ENCODE results near the gene SETD7.
"Not testable (repeated sequence)": the region's sequence is repeated elsewhere in the genome, so short reads cannot be mapped to it uniquely, and the experiment has no call there.

SETD7 gene

DNA sequence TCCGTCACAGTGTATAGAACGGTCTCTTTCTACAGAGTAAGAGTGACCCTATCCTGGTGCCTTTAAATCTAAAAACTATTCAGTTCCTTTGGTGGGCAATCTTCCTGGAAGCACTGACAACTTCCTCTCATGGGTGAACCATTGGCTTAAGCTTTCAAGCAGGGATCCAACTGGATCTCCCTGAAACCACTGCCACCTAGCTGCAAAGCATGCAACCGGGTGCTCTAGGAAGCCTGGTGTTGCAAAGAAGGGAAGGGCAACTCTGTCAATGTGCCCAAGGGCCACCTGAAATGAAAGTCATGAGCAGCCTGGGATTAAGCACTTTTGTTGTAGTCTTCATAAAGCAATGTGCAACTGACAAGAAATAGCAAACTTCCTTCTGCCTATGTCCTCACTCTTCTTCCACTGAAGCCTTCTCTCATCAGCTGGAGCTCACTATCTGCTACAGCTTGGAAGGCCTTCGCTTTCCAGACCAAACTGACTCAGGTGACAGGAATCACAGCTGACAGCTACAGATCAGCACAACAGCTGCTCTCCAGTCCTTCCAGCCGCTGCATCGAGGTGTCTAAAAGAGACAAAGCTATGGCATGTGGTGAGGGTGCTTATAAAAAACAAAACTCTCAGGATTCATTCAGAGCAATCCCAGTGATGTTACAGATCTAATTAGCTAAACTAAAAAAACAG, 46.1 kb downstream of the SETD7 start:
- no peak for DNase-seq (ENCODE audit: low read depth)

DNA sequence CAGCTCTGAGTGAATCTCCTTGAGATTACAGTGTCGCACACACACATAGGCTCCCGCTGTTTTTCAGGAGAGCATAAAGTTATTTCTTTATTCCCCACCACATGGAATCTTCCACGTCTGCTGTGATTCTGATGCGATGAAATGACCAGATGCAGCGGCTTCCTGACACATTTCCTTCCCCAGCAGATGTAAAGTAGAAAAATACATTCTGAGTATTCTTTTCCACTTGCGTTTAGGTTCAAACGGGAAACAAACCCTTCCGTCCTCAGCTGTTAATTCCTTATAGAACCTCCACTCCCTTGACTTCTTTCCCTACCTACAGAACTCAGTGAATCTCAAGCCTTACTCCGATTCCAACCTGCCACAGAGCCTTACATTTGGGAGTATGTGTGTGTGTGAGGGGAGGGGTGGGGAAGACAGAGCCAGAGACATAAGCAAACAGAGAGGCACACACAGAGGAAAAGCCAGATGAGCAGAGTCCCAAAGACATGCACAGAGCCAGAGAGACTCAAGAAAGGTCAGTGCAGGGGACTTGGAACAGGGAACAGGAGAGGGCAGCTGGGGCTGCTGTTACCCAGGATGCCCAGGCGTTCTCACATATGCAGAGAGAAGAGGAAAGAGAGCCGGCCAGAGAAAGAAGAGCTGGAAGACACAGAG, 47.3 kb downstream of the SETD7 start:
- no peak for DNase-seq (ENCODE audit: low read depth)

GRCh38 chr4:139506774-139507173, 49.2 kb downstream of the SETD7 start:
- no peak for DNase-seq (ENCODE audit: low read depth)

DNA sequence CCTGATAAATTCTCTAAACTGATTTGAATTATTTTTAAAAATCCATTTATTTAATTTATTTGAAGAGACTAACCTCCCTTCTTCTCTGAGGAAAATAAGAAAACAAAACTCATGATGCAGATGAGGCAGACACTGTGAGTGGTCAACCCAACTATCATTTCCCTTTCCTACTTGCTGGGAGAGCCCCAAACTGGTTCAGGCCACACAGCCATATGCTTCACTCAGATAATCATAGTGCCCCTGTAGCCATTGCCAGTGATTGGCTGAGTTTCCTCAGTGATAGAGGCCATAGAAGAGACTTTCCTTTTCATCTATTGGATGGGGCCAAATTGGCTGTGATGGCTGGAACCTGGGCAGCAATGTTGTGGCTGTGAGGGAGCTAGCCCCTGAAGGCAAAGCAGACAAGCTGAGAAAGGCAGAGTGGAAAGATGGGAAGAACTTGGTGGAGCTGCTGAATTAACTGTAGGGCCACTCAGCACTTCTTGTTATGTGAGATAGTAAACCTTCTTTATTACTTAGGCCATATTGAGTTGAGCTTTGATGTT, 52.3 kb downstream of the SETD7 start:
- DNase-seq (ENCODE audit: low read depth): no peak

DNA sequence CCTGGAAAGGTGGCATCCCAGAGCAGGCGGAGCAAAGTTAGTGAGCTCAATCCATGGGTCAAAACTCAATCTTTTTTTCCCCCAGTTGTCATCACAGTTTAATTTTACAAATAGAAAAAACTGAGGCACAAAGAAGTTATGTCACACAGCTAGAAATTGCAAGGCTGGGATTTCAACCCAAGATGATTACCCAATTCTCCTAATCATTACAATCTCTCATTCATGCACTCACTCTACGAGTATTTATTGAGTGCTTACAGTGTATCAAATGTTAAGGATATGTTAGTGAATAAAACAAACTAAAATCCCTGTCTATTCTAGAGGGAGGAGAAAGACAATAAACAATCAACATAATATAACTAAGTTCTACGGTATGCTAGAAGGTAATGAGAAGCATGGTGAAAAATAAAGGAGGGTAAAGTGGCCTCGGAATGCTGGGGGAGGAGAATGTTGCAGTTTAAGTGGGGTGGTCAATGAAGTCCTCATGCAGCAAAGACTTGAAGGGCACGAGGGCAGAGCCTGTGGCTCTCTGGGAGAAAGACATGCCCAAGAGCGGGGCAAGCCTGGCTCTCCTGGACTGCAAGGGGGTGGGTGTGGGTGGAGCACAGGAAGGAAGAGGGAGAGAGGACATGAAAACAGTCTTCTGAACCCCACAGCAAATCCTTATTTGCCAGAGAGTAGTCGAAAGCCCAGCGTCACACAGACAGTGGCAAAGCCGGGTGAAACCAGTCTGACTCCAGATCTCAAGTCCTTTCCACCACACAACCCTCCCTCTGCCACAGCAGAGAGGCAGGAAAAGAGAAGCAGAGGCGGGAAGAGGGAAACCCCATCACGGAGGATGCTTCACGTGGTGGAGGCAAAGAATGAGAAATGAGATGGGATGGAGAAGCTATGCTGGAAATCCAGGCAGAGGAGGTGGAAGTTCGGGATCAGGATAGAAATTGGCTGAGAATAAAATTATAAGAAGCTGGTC, 53.8 kb downstream of the SETD7 start:
- DNase-seq (ENCODE audit: low read depth): no peak

GRCh38 chr4:139501527-139501926, 54.5 kb downstream of the SETD7 start:
- DNase-seq (ENCODE audit: low read depth): no peak

DNA sequence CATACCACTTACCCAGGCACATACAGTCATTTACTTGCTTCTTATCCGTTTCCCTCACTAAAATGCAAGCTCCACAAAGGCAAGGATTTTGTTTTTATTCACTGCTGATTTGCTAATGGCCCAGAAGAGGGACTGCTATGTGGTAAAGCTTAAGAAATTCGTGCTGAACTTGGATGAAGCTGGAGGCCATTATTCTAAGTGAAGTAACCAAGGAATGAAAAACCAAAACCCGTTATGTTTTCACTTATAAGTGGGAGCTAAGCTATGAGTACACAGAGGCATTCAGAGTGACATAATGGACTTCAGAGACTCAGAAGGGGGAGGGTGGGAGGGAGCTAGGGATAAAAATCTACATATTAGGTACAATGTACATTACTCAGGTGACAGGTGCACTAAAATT, 54.9 kb downstream of the SETD7 start:
- no peak for DNase-seq (ENCODE audit: low read depth)

DNA sequence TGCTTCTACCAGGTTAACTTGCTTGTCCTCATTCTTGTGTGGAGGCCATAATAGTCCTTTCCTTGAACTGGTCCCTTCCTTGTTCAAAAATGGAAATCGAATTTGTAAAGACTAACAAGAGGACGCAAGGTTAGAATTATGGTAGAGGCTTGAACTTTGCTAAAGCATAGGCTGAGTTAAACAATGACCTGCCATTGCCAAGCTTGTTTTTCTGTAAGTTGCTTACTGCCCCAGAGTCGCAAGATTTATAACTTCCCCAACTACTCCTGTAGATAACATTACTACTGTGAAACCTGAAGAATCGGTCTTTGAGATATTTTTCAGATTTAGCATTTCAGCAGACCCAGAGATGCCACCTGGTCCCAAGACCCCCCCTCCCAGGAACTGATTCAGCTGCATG, 56.8 kb downstream of the SETD7 start:
- no peak for DNase-seq (ENCODE audit: low read depth)

DNA sequence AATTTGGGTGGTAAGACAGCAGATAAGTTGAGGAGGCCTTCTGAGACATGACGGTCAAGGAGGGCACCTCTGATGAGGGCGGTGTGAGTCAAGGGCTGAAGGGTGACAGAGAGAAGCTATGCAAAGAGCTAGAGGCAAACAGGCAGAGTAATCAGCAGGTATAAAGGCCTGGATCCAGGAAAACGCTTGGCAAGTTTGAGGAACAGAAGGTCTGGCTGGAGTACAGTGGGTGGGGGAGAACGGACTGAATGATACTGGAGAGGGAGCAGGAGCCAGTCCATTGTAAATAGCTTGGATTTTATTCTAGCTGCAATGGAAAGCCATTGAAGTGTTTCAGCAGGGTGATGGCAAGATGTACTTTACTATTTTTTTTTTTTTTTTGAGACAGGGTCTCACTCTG, 62.8 kb downstream of the SETD7 start:
- no peak for DNase-seq (ENCODE audit: low read depth)

GRCh38 chr4:139492429-139492828, 63.6 kb downstream of the SETD7 start:
- DNase-seq (ENCODE audit: low read depth): no peak

DNA sequence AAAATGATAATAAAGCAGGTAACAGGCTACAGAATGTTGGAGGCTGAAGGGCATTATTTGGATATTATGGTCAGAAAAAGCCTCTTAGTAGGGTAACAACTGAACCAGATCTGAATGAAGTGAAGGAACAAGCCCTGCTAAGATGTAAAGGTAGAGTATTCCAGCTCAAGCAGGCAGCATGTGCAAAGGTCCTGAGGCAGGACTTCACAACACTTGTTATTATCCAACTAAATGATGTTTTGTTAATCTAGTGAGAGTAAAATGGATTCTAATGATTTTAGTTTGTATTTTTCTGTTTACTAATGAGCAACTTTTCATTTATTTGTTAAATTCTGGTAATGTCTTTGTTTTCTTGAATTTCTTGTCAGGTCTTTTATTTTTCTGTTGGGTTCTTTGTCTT, 66.4 kb downstream of the SETD7 start:
- DNase-seq (ENCODE audit: low read depth): no peak

- no peak for DNase-seq (ENCODE audit: low read depth)
These were observed 67.6 kb downstream of the SETD7 start for GRCh38 chr4:139488442-139488841.

DNA sequence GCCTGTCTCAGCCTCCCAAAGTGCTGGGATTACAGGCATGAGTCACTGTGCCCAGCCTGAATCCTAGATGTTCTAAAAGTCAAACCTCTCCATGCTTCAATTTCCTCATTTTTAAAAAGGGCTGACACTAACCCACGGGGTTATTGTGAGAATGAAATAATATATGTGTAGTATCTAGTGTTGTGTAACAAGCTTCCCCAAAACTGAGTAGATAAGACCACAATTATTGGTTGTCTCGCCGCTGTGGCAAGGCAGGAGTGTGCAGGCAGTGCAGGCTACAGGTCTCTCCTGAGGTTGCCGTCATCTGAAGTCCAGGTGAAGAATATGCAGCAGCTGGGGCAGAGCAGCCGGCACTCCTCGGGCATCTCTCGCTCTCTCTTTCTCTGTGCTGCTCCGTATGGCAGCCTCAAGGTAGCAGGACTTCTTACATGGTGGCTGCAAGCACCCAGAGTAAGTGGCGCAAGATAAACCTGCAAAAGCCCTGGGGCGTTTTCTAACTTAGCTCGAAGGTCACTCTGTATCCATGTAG, 71.2 kb downstream of the SETD7 start:
- no peak for DNase-seq (ENCODE audit: low read depth)

DNA sequence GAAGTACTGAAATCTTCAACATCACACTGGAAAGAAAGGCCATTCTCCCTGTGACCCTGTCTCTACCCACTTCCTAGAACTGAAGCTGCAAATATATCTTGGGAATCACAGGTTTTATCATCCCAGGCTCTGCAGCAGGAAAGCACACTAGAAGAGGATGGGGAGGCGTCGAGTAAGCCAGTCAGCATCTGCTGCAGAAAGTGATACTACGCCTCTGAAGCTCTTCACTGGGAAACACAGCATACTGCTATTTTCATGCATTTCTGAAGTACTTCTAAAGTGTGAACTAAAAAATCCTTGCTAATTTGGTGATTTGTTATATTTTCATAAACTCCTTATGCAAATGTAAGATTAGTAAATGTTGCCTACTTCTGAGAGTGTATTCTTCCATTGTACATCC, 73.0 kb downstream of the SETD7 start:
- DNase-seq (ENCODE audit: low read depth): no peak

DNA sequence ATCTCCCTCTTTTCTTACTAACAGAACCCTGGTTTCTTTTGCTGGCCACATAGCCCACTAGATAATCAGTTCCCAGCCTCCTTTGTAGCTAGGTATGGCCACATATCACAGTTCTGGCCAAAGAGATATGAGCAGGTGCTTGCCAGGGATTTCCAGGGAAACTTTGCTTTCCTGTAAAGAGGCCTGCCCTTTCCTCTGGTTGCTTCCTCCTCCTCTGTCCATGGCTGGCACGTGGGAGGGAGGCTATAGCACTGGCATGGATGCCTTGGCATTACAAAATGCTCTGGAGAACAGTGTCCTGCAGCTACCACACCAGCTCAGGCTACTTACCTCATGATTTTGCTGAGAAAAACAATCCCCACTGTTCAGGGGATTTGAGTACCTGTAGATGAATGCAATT, 74.6 kb downstream of the SETD7 start:
- DNase-seq (ENCODE audit: low read depth): no peak

GRCh38 chr4:139476363-139476762, 79.7 kb downstream of the SETD7 start:
- DNase-seq (ENCODE audit: low read depth): no peak

DNA sequence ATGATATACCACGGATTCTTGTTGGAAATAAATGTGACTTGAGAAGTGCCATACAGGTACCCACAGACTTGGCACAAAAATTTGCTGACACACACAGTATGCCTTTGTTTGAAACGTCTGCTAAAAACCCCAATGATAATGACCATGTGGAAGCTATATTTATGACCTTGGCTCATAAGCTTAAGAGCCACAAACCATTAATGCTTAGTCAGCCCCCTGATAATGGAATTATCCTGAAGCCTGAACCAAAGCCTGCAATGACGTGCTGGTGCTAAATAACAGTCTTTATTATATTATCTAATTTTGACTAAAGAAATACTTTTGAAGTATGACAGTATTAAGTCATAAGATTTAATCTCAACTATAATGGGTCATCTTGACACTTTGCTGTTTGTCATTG, 83.2 kb downstream of the SETD7 start:
- DNase-seq (ENCODE audit: low read depth): no peak

GRCh38 chr4:139470997-139471665, 84.9 kb downstream of the SETD7 start:
- no peak for DNase-seq (ENCODE audit: low read depth)

GRCh38 chr4:139470295-139470694, 85.7 kb downstream of the SETD7 start:
- no peak for DNase-seq (ENCODE audit: low read depth)

- DNase-seq (ENCODE audit: low read depth): no peak
These were observed 86.2 kb downstream of the SETD7 start for GRCh38 chr4:139469869-139470268.

- DNase-seq (ENCODE audit: low read depth): no peak
These were observed 86.8 kb downstream of the SETD7 start for GRCh38 chr4:139469216-139469615.

- DNase-seq (ENCODE audit: low read depth): not testable (repeated sequence)
These were observed 87.3 kb downstream of the SETD7 start for GRCh38 chr4:139468756-139469155.
